Keratinocyte (primary cell): ENCODE measurements around the gene PLXNA1.

Source experiments
- EZH2 ChIP-seq: IDR thresholded peaks from one replicate; pipeline ENCODE4 v1.6.1; 2012; ENCODE audit warnings: inconsistent platforms, mild to moderate bottlenecking, low read length, moderate library complexity
- TF ChIP-seq, protein P1 (sequence below), 3 experiments: IDR thresholded peaks in 1 of 3; conservative IDR thresholded peaks in 1 of 3; optimal IDR thresholded peaks in 1 of 3; 2 replicates in 2 of 3; 3 replicates in 1 of 3; pipeline versions ENCODE3 to v1.5.1; 2011; ENCODE audit warnings: low read length in 3 of 3, mild to moderate bottlenecking in 3 of 3, moderate library complexity in 2 of 3, control low read depth in 1 of 3, inconsistent platforms in 1 of 3; ENCODE audit not compliant: insufficient read depth in 2 of 3; ENCODE audit errors: extremely low read depth in 1 of 3

DNA sequence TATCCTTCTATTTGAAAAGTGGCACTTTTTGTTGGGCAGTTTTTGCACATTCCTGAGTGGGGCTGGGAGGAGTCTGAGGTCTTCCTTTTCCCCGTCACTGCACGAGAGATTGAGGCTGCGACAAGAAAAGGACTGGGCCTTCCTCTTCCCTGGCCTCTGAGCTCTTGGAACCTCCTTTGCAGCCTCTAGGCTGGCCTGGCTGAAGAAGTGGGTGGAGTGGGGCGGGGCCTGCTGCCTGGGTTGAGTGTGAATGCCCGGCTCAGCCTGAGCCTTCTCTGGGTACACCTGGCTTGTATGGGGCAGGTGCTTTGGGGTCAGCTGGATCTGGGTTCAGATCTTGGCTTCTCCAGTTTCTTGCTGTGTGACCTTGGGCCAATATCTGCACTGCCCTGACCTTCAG, 43.1 kb downstream of the PLXNA1 start:
- TF ChIP-seq, protein P1, sequence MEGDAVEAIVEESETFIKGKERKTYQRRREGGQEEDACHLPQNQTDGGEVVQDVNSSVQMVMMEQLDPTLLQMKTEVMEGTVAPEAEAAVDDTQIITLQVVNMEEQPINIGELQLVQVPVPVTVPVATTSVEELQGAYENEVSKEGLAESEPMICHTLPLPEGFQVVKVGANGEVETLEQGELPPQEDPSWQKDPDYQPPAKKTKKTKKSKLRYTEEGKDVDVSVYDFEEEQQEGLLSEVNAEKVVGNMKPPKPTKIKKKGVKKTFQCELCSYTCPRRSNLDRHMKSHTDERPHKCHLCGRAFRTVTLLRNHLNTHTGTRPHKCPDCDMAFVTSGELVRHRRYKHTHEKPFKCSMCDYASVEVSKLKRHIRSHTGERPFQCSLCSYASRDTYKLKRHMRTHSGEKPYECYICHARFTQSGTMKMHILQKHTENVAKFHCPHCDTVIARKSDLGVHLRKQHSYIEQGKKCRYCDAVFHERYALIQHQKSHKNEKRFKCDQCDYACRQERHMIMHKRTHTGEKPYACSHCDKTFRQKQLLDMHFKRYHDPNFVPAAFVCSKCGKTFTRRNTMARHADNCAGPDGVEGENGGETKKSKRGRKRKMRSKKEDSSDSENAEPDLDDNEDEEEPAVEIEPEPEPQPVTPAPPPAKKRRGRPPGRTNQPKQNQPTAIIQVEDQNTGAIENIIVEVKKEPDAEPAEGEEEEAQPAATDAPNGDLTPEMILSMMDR (optimal IDR thresholded peaks at IDR 0.05 in 1 of 3, IDR thresholded peaks at IDR 0.05 in 1 of 3, conservative IDR thresholded peaks at IDR 0.05 in 1 of 3; ENCODE audit: extremely low read depth in 1 of 3, insufficient read depth in 2 of 3, low read length in 3 of 3), result no peak
- TF ChIP-seq EZH2, result no peak
